Measurements from ENCODE around the gene SPATA13. TPM values are rescaled to one million over a fixed set of nuclear protein-coding genes. Genes with fewer than 3 reads are reported as not detected.

The SPATA13 gene
- polyA plus RNA-seq, 1 experiment: 3.6 TPM

GRCh38 chr13:24184882-24185281, 24.4 kb downstream of the SPATA13 start:
- Histone ChIP-seq H3K4me3 (ENCODE audit: low read depth, low read length) (no peak overlapping the region), H3K36me3 (ENCODE audit: control insufficient read depth, insufficient read depth, low read length) (no peaks in the 10 kb centered on the region), H3K27me3 (ENCODE audit: control insufficient read depth, insufficient read depth, low read length) (no peaks in the 10 kb centered on the region)
- ChIA-PET POLR2A (no interaction called here), CTCF (interaction anchor here (0.9 kb wide), 1 partner anchor 34 kb away, joined by 3 read pairs; no protein-coding TSS in a partner anchor)
- TF ChIP-seq CTCF (IDR thresholded peaks at IDR 0.05; ENCODE audit: insufficient read depth, low read depth, low read length): no peak
- no peak for DNase-seq (ENCODE audit: low read depth)

- Histone ChIP-seq H3K27me3 (ENCODE audit: control insufficient read depth, insufficient read depth, low read length) (no peaks in the 10 kb centered on the region), H3K36me3 (ENCODE audit: control insufficient read depth, insufficient read depth, low read length) (no peaks in the 10 kb centered on the region), H3K4me3 (ENCODE audit: low read depth, low read length) (no peak overlapping the region)
- no peak for TF ChIP-seq CTCF (IDR thresholded peaks at IDR 0.05; ENCODE audit: insufficient read depth, low read depth, low read length)
- POLR2A ChIA-PET: no interaction called here
- CTCF ChIA-PET: no interaction called here
- no peak for DNase-seq (ENCODE audit: low read depth)
Observed at GRCh38 chr13:24185591-24186232, 25.2 kb downstream of the SPATA13 start.

GRCh38 chr13:24187185-24187584, 26.7 kb downstream of the SPATA13 start:
- ChIA-PET POLR2A (no interaction called here), CTCF (interaction anchor here (0.9 to 1.2 kb wide), 2 partner anchors 11 to 134 kb away, joined by 3 to 4 read pairs; no protein-coding TSS in a partner anchor)
- no peak for TF ChIP-seq CTCF (IDR thresholded peaks at IDR 0.05; ENCODE audit: insufficient read depth, low read depth, low read length)
- DNase-seq (ENCODE audit: low read depth): no peak
- Histone ChIP-seq H3K36me3 (ENCODE audit: control insufficient read depth, insufficient read depth, low read length) (no peaks in the 10 kb centered on the region), H3K4me3 (ENCODE audit: low read depth, low read length) (no peak overlapping the region), H3K27me3 (ENCODE audit: control insufficient read depth, insufficient read depth, low read length) (no peaks in the 10 kb centered on the region)

- ChIA-PET POLR2A (interaction anchor here (0.5 kb wide), 1 partner anchor 10 kb away, joined by 4 read pairs; no protein-coding TSS in a partner anchor), CTCF (interaction anchor here (1.2 kb wide), 1 partner anchor 270 kb away, joined by 3 read pairs; no protein-coding TSS in a partner anchor)
- Histone ChIP-seq H3K27me3 (ENCODE audit: control insufficient read depth, insufficient read depth, low read length) (no peaks in the 10 kb centered on the region), H3K36me3 (ENCODE audit: control insufficient read depth, insufficient read depth, low read length) (no peaks in the 10 kb centered on the region), H3K4me3 (ENCODE audit: low read depth, low read length) (no peak overlapping the region)
- TF ChIP-seq CTCF (IDR thresholded peaks at IDR 0.05; ENCODE audit: insufficient read depth, low read depth, low read length): no peak
- no peak for DNase-seq (ENCODE audit: low read depth)
Observed at GRCh38 chr13:24192057-24192810, 31.7 kb downstream of the SPATA13 start.

GRCh38 chr13:24192811-24193162, 32.3 kb downstream of the SPATA13 start:
- ChIA-PET POLR2A (interaction anchor here (0.5 kb wide), 1 partner anchor 10 kb away, joined by 4 read pairs; no protein-coding TSS in a partner anchor), CTCF (interaction anchor here (1.2 to 1.4 kb wide), 2 partner anchors 139 to 271 kb away, joined by 3 read pairs; no protein-coding TSS in a partner anchor)
- Histone ChIP-seq H3K27me3 (ENCODE audit: control insufficient read depth, insufficient read depth, low read length) (no peaks in the 10 kb centered on the region), H3K36me3 (ENCODE audit: control insufficient read depth, insufficient read depth, low read length) (no peaks in the 10 kb centered on the region), H3K4me3 (ENCODE audit: low read depth, low read length) (no peak overlapping the region)
- no peak for DNase-seq (ENCODE audit: low read depth)
- TF ChIP-seq CTCF (IDR thresholded peaks at IDR 0.05; ENCODE audit: insufficient read depth, low read depth, low read length): no peak
